Lower leg skin (tissue), 4 donors: ENCODE results near the gene SHISA6. TPM values are rescaled to one million over a fixed set of nuclear protein-coding genes. Genes with fewer than 3 reads are reported as not detected.
A peak's percentile ranks its signal among the peaks of the same experiment; 100 is the strongest.

ENCODE experiments used
- DNase-seq, 2 donors: peaks; one replicate each; pipeline ENCODE4 v3.0.0-alpha.2; 2019; ENCODE audit warnings: low spot score in 2 of 2
- H3K4me3 ChIP-seq: fragments of 200-600 bp; sonication (generic); 2 replicates; pipeline ENCODE4 v1.5.1; 2017; ENCODE audit warnings: mild to moderate bottlenecking, low read depth; ENCODE audit not compliant: poor library complexity, severe bottlenecking
- POLR2A ChIP-seq, 2 donors: fragments of 450-650 bp; IDR thresholded peaks; one replicate each; pipeline ENCODE4 v1.6.1; 2016 to 2017; ENCODE audit warnings: antibody characterized with exemption in 2 of 2, mild to moderate bottlenecking in 1 of 2, moderate library complexity in 1 of 2
- WGBS, 2 donors: methylation state at CpG; one replicate each; pipeline ENCODE4 v1.1.5; 2018; 5-methylcytosine and 5-hydroxymethylcytosine counted together
- intact Hi-C: fragments of 100-400 bp; cut with DNase I; formaldehyde crosslinking; loops from one replicate; pipeline ENCODE4 v1.15.0; 2023; ENCODE audit warnings: low total_unique reads
- total RNA-seq, 4 donors: library from RNA; depleted of rRNA; stranded (reverse); fragments of >200 nt; gene quantifications; one replicate each; pipeline ENCODE4 v1.1.0, GENCODE V29; 2016
- TF ChIP-seq, protein P1 (sequence below), 3 donors: fragments of 450-650 bp; IDR thresholded peaks; one replicate each; pipeline ENCODE4 v1.5.1; 2016; ENCODE audit warnings: antibody characterized with exemption in 3 of 3, mild to moderate bottlenecking in 3 of 3, moderate library complexity in 2 of 3

Gene SHISA6
- total RNA-seq, 4 donors from 2014 or later = 0.72 to 2.8 (median 1.4) TPM

DNA sequence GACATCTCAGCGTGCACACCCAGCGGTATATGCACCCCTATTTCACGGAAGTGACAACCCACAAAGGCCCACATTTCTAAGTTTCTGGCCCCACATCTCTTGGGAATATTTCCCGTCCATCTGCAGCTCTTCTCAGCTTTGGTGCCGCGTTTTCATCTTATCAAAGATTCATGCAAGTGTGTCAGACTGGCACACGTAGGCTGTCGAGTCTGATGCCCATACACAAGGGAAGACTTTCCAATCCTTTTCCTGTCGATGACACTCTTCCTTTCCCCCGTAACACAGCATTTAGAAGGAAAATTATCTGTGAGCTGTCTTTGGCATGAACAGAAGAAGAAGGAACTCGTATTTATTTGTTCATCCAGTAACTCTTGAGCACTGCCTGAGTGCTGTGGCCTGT, 83.0 kb downstream of the SHISA6 start:
- H3K4me3 ChIP-seq = no peak overlapping the region
- no peak for TF ChIP-seq POLR2A (IDR thresholded peaks at IDR 0.05)
- TF ChIP-seq, protein P1, sequence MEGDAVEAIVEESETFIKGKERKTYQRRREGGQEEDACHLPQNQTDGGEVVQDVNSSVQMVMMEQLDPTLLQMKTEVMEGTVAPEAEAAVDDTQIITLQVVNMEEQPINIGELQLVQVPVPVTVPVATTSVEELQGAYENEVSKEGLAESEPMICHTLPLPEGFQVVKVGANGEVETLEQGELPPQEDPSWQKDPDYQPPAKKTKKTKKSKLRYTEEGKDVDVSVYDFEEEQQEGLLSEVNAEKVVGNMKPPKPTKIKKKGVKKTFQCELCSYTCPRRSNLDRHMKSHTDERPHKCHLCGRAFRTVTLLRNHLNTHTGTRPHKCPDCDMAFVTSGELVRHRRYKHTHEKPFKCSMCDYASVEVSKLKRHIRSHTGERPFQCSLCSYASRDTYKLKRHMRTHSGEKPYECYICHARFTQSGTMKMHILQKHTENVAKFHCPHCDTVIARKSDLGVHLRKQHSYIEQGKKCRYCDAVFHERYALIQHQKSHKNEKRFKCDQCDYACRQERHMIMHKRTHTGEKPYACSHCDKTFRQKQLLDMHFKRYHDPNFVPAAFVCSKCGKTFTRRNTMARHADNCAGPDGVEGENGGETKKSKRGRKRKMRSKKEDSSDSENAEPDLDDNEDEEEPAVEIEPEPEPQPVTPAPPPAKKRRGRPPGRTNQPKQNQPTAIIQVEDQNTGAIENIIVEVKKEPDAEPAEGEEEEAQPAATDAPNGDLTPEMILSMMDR (IDR thresholded peaks at IDR 0.05) = no peak
- intact Hi-C loops = no loop called here
- DNase-seq = peak in 1 of 2 donors; percentile 34
- WGBS, 2 donors = 90 to 92% methylated on average over 11 of the region's 11 CpGs

DNA sequence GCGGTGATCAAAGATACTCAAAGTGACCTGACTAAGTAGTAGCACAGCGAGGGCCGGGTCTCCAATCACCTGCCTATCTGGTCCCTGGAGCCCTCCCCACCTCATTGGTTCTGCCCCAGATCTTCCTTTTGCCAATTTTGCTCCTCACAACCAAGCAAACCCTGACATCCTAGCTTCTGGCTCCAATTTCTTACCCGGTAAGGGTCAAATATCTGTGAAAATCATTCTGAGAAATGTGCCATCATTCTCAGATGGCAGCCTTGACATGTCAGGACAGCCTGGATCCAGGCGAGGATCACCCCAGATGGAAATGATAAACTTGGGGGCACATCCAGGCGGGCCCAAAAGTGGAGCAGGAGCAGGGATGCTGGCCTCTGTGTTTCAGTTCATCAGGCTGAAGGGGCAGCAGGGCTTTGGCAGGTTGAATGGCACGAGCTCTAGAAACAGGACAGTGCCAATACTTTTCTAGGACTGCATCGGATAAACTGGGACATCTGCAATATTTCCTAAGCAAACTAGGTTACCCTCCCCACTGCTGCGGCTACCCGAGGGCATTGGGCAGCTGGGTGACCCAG, 83.9 kb downstream of the SHISA6 start:
- intact Hi-C loops = no loop called here
- peak in 1 of 2 donors; percentile 57 for DNase-seq
- no peak overlapping the region for H3K4me3 ChIP-seq
- 87 to 93% methylated on average over 10 of the region's 10 CpGs for WGBS, 2 donors
- TF ChIP-seq, protein P1 (IDR thresholded peaks at IDR 0.05) = no peak
- TF ChIP-seq POLR2A (IDR thresholded peaks at IDR 0.05) = no peak

DNA sequence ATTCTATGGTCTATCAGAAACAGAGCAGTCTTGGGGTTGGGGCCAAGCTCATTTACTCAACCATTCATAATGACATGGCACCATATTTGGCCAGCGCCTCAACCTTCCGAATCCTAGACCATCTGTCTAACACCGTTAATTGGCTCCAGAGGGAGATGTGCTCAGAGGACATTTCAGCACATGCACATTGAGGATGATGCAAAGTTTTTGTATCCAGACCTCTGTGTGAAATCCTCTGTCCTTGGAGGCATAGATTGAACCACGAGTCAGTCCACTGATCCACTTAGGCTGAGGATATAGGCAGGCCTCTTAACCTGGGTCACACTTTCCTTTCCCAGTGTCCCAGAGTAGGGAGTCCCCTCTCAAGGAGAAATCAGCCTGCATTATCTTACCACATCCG, 85.5 kb downstream of the SHISA6 start:
- TF ChIP-seq, protein P1 (IDR thresholded peaks at IDR 0.05) = no peak
- no peak for TF ChIP-seq POLR2A (IDR thresholded peaks at IDR 0.05)
- intact Hi-C loops = no loop called here
- 84 to 94% methylated on average over 5 of the region's 5 CpGs for WGBS, 2 donors

DNA sequence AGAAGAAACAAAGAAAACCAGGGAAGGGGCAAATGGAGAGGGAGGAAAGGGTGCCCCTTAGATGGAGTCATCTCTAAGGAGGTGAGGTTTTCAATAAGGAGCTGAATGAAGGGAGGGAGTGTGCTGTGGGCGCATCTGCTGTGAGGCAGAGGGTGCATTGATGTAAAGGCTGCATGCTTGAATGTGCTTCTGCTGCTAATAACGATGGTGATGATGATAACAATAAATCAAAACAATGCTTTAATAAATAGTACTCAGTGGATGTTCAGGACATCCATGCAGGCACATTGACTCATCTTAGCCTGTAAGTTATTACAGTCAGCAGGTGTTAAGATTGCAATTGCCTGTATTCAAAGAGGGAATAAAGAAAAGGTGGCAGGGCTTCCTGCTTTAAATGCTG, 87.8 kb downstream of the SHISA6 start:
- TF ChIP-seq, protein P1 (IDR thresholded peaks at IDR 0.05) = no peak
- TF ChIP-seq POLR2A (IDR thresholded peaks at IDR 0.05) = no peak
- 48 to 51% methylated on average over 2 of the region's 2 CpGs for WGBS, 2 donors
- no peak overlapping the region for H3K4me3 ChIP-seq
- DNase-seq = no peak
- intact Hi-C loops = no loop called here

More for the DNA sequence above, 85.5 kb downstream of the SHISA6 start:
- H3K4me3 ChIP-seq = no peak overlapping the region
- DNase-seq = peak in 1 of 2 donors; percentile 23

DNA sequence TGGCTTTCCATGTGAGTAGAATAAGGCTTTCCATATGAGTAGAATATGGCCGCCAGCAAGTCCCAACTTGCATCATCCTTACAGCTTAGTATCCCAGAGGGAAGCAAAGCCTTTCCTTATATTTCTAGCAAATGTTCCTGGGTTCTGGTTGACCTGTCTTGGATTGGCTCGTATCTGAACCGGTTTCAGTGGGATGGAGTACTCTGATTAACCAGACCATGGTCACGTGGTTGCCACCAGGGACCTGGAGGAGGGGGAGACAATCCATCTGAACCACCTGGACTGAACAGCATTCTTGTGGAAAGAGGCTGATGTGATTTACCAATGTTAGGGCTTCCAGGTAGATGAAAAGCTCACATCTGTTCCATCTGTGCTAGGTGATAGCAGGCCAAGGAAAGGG, 89.0 kb downstream of the SHISA6 start:
- no peak overlapping the region for H3K4me3 ChIP-seq
- WGBS, 2 donors = 71 to 80% methylated on average over 4 of the region's 4 CpGs
- TF ChIP-seq POLR2A (IDR thresholded peaks at IDR 0.05) = no peak
- TF ChIP-seq, protein P1 (IDR thresholded peaks at IDR 0.05) = no peak
- intact Hi-C loops = no loop called here
- DNase-seq = no peak

DNA sequence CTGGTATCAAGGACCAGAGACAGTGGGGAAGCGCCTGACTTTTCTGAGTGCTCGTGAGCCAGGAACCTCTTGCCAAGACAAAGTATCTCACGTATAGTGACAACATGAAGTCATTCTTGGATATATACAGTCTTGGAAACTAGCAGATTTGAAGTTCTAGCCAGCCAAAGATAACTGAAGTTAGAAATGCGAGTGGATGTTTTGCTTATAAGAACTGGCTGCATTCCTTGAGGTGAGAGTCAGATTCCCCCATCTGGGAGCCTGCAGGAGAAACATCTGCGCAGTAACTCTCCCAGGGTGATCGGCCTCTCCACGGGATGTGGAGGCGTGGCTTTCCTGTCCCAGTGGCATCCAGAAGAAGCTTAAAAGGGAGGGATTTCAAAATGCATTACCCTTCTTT, 89.8 kb downstream of the SHISA6 start:
- 12 to 24% methylated on average over 8 of the region's 8 CpGs for WGBS, 2 donors
- no peak for DNase-seq
- TF ChIP-seq, protein P1 (IDR thresholded peaks at IDR 0.05) = no peak
- no peak for TF ChIP-seq POLR2A (IDR thresholded peaks at IDR 0.05)
- intact Hi-C loops = no loop called here
- H3K4me3 ChIP-seq = no peak overlapping the region
